ENCODE results near the gene DEFB129. TPM values are rescaled to one million over a fixed set of nuclear protein-coding genes. Genes with fewer than 3 reads are reported as not detected.

Gene DEFB129
- total and polyA plus RNA-seq, 9 of the 15 experiments (the other 6 are each of a cell fraction or from before 2014, with no cell fraction given) = not detected

DNA sequence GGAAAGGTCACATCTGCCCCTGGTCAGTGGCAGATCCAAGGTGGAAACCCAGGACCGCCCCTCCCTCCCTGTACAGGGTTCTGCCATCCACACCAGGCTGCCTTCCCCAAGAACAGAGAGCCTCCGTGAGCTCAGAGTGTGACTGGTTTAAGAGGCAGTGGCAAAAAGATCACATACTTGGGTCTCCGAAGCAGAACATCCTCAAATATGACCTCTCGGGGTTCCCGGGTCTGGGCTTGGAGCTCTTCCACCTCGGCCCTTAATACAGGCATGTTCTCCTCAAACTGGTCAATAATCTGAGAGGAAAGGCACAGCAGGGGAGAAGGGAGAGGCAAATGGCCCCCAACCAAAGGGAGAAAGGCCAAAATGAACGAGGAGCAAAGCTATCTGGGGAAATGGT lies 48.7 kb downstream of the DEFB129 start (continued):
- TF ChIP-seq FOXO4 (CRISPR knock-in tag; IDR thresholded peaks at IDR 0.05) = no peak
- no peak for TF ChIP-seq SMARCB1 (IDR thresholded peaks at IDR 0.05; ENCODE audit: insufficient read length, low read depth)
- no peak for TF ChIP-seq ETS2 (tag; IDR thresholded peaks at IDR 0.05; ENCODE audit: borderline replicate concordance, poor library complexity, severe bottlenecking)
- TF ChIP-seq ZEB2 (IDR thresholded peaks at IDR 0.05) = no peak

GRCh38 chr20:276620-277495 lies 49.8 kb downstream of the DEFB129 start:
- H3K27ac ChIP-seq (ENCODE audit: extremely low read depth, low read depth, low read length) = no peak overlapping the region
- ChIA-PET CTCF (ENCODE audit: low intra/inter-chr PET ratio) (no interaction called here), POLR2A (no interaction called here)
- H3K4me2 ChIP-seq (ENCODE audit: insufficient read depth, low read length) = no peak overlapping the region
- no peak for FAIRE-seq
- H3K27me3 ChIP-seq (ENCODE audit: control insufficient read depth in 2 of 2, insufficient read depth in 2 of 2, low read length in 2 of 2) = no peaks in the 10 kb centered on the region
- WGBS (ENCODE audit: insufficient coverage, low coverage, missing lambda C conversion rate) = 79% methylated on average over 6 of the region's 12 CpGs
- no peak for ATAC-seq
- intact Hi-C loops (cut with micrococcal nuclease) = no loop called here
- no peak for DNase-seq (ENCODE audit: extremely low read depth in 1 of 4, low spot score in 3 of 4)
- H2AFZ ChIP-seq (ENCODE audit: low read depth, low read length) = no peak overlapping the region
- no peaks in the 10 kb centered on the region for H3K9me3 ChIP-seq (replicated peaks; ENCODE audit: control insufficient read depth, insufficient read depth, low read depth, low read length)
- H3K9ac ChIP-seq (ENCODE audit: insufficient read depth in 1 of 2, low read depth in 2 of 2, low read length in 2 of 2) = no peak overlapping the region
- BruUV-seq (replicated peaks) = no TSS peak
- no peaks in the 10 kb centered on the region for H3K9me1 ChIP-seq (ENCODE audit: control insufficient read depth, insufficient read depth, low read length)
- in situ Hi-C loops (cut with MboI) = no loop called here
- no peak overlapping the region for H3K4me3 ChIP-seq
- no peaks in the 10 kb centered on the region for H4K20me1 ChIP-seq (replicated peaks; ENCODE audit: control insufficient read depth, insufficient read depth, low read length)
- H3K36me3 ChIP-seq (ENCODE audit: control insufficient read depth, insufficient read depth, low read length) = peaks cover 46% of the 10 kb centered on the region; the same call in 2 of the 3 replicates
- no peaks in the 10 kb centered on the region for H3K79me2 ChIP-seq (ENCODE audit: control insufficient read depth, insufficient read depth, low read length)
- no peaks in the 10 kb centered on the region for H3K4me1 ChIP-seq (replicated peaks in 1 of 2; ENCODE audit: control insufficient read depth in 2 of 2, insufficient read depth in 2 of 2, low read length in 2 of 2)
- TF ChIP-seq NFRKB (IDR thresholded peaks at IDR 0.05; ENCODE audit: low read depth) = no peak
- TF ChIP-seq ESRRA (IDR thresholded peaks at IDR 0.05; ENCODE audit: borderline replicate concordance, low read depth) = no peak
- TF ChIP-seq ZKSCAN3 (CRISPR knock-in tag; IDR thresholded peaks at IDR 0.05) = no peak
- TF ChIP-seq EP400 (IDR thresholded peaks at IDR 0.05) = no peak
- TF ChIP-seq ZZZ3 (IDR thresholded peaks at IDR 0.05) = no peak
- TF ChIP-seq ZNF197 (CRISPR knock-in tag; IDR thresholded peaks at IDR 0.05; ENCODE audit: low read depth) = no peak
- no peak for TF ChIP-seq PHB (CRISPR knock-in tag; IDR thresholded peaks at IDR 0.05)
- TF ChIP-seq ZNF707 (CRISPR knock-in tag; conservative IDR thresholded peaks at IDR 0.05) = no peak
- TF ChIP-seq ZC3H11A (IDR thresholded peaks at IDR 0.05; ENCODE audit: low read depth, low read length) = no peak
- TF ChIP-seq HOMEZ (CRISPR knock-in tag; IDR thresholded peaks at IDR 0.05) = no peak
- no peak for TF ChIP-seq DACH1 (IDR thresholded peaks at IDR 0.05; ENCODE audit: partially characterized antibody)
- no peak for TF ChIP-seq TCF7 (IDR thresholded peaks at IDR 0.05; ENCODE audit: borderline replicate concordance)
- TF ChIP-seq, protein P1, sequence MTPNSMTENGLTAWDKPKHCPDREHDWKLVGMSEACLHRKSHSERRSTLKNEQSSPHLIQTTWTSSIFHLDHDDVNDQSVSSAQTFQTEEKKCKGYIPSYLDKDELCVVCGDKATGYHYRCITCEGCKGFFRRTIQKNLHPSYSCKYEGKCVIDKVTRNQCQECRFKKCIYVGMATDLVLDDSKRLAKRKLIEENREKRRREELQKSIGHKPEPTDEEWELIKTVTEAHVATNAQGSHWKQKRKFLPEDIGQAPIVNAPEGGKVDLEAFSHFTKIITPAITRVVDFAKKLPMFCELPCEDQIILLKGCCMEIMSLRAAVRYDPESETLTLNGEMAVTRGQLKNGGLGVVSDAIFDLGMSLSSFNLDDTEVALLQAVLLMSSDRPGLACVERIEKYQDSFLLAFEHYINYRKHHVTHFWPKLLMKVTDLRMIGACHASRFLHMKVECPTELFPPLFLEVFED (CRISPR knock-in tag; conservative IDR thresholded peaks at IDR 0.05) = no peak
- no peak for TF ChIP-seq ETS2 (tag; IDR thresholded peaks at IDR 0.05; ENCODE audit: borderline replicate concordance, poor library complexity, severe bottlenecking)
- TF ChIP-seq FOXK2 (conservative IDR thresholded peaks at IDR 0.05 in 1 of 2, IDR thresholded peaks at IDR 0.05 in 1 of 2; ENCODE audit: low read depth in 2 of 2) = no peak

All from K562 (cell line).